ENCODE results near the gene CEP295NL. TPM values are rescaled to one million over a fixed set of nuclear protein-coding genes. Genes with fewer than 3 reads are reported as not detected.
"Not testable (repeated sequence)": the region's sequence is repeated elsewhere in the genome, so short reads cannot be mapped to it uniquely, and the experiment has no call there.

CEP295NL gene
- total and polyA plus RNA-seq, 10 donors: 0.03 to 19.3 (median 9.0) TPM

GRCh38 chr17:78912082-78912481 lies 9.1 kb upstream of the CEP295NL start:
- Histone ChIP-seq H3K4me1 (peaks cover 11 to 92% (median 65%) of the 10 kb centered on the region in 6 donors), H3K36me3 (no peaks in the 10 kb centered on the region), H3K4me3 (peak overlapping the region in 1 of 8 donors; percentile 2), H3K27ac (peak overlapping the region in 7 of 8 donors; percentile 32 to 97 (median 91)), H3K9me3 (no peaks in the 10 kb centered on the region), H3K27me3 (replicated peaks in 1 of 7) (peaks cover 0 to 5% (median 0%) of the 10 kb centered on the region in 7 donors)
- 50 to 68% (median 61%) methylated on average over 8 of the region's 8 CpGs for WGBS, 5 donors
- TF ChIP-seq CTCF (IDR thresholded peaks at IDR 0.05 in 8 of 11, conservative IDR thresholded peaks at IDR 0.05 in 3 of 11) (no peak), POLR2A (IDR thresholded peaks at IDR 0.05) (no peak), POLR2AphosphoS5 (IDR thresholded peaks at IDR 0.05) (peak in 1 of 3 donors; percentile 52)
- intact Hi-C loops (cut with DNase I; ENCODE audit: low total_unique reads): no loop called here
- DNase-seq: no peak

GRCh38 chr17:78911543-78911942 lies 8.5 kb upstream of the CEP295NL start:
- WGBS, 5 donors: 80 to 86% (median 84%) methylated on average over 7 of the region's 7 CpGs
- H3K4me1 ChIP-seq: peaks cover 11 to 87% (median 61%) of the 10 kb centered on the region in 6 donors
- H3K36me3 ChIP-seq; intact Hi-C loops (cut with DNase I; ENCODE audit: low total_unique reads); H3K4me3 ChIP-seq; H3K9me3 ChIP-seq; H3K27me3 ChIP-seq (replicated peaks in 1 of 7); DNase-seq: not testable (repeated sequence)
- H3K27ac ChIP-seq: peak overlapping the region in 7 of 8 donors; percentile 32 to 97 (median 91)

GRCh38 chr17:78910497-78911284 lies 7.7 kb upstream of the CEP295NL start:
- TF ChIP-seq CTCF (IDR thresholded peaks at IDR 0.05 in 8 of 11, conservative IDR thresholded peaks at IDR 0.05 in 3 of 11): no peak
- peak in 2 of 3 donors; percentile 9 to 41 for TF ChIP-seq POLR2AphosphoS5 (IDR thresholded peaks at IDR 0.05)
- no peak for TF ChIP-seq POLR2A (IDR thresholded peaks at IDR 0.05)
- Histone ChIP-seq H3K4me3 (peak overlapping the region in 1 of 8 donors; percentile 1), H3K4me1 (peaks cover 6 to 87% (median 54%) of the 10 kb centered on the region in 6 donors), H3K27me3 (replicated peaks in 1 of 7) (no peaks in the 10 kb centered on the region), H3K36me3 (no peaks in the 10 kb centered on the region), H3K27ac (peak overlapping the region in 7 of 8 donors; percentile 32 to 97 (median 91)), H3K9me3 (no peaks in the 10 kb centered on the region)
- WGBS, 5 donors: 48 to 65% (median 51%) methylated on average over 11 of the region's 11 CpGs
- intact Hi-C loops (cut with DNase I; ENCODE audit: low total_unique reads): no loop called here
- DNase-seq: no peak

GRCh38 chr17:78908426-78908825 lies 5.4 kb upstream of the CEP295NL start:
- Histone ChIP-seq H3K9me3 (no peaks in the 10 kb centered on the region), H3K4me3 (no peak overlapping the region), H3K36me3 (peaks cover 0 to 16% (median 0%) of the 10 kb centered on the region in 6 donors), H3K27me3 (replicated peaks in 1 of 7) (no peaks in the 10 kb centered on the region), H3K27ac (peak overlapping the region in 2 of 8 donors; percentile 21 to 42), H3K4me1 (peaks cover 0 to 87% (median 50%) of the 10 kb centered on the region in 6 donors)
- 46 to 83% (median 73%) methylated on average over 4 of the region's 4 CpGs for WGBS, 5 donors
- intact Hi-C loops (cut with DNase I; ENCODE audit: low total_unique reads): no loop called here
- no peak for TF ChIP-seq POLR2AphosphoS5 (IDR thresholded peaks at IDR 0.05)
- TF ChIP-seq POLR2A (IDR thresholded peaks at IDR 0.05): no peak
- TF ChIP-seq CTCF (IDR thresholded peaks at IDR 0.05 in 8 of 11, conservative IDR thresholded peaks at IDR 0.05 in 3 of 11): no peak
- no peak for DNase-seq

Data from spleen (tissue), 11 donors.